SIG-M5 (cell line): Measurements from ENCODE around the gene SERPINF2.
"Not testable (repeated sequence)": the region's sequence is repeated elsewhere in the genome, so short reads cannot be mapped to it uniquely, and the experiment has no call there.

Experiments used
- DNase-seq: peaks from one replicate; lab custom pipeline; 2025; lab: John Stamatoyannopoulos, UW

SERPINF2 gene

GRCh38 chr17:1742371-1743087, at the start of gene SERPINF2:
TSS of gene SERPINF2 (plus strand) at chr17:1742871. CDS start at chr17:1744996, 2,125 bp downstream.
- no peak for DNase-seq

- no peak for DNase-seq
Observed at GRCh38 chr17:1693339-1693738, 49.3 kb upstream of the SERPINF2 start.

- DNase-seq = no peak
Observed at GRCh38 chr17:1695365-1695764, 47.3 kb upstream of the SERPINF2 start.

- no peak for DNase-seq
Observed at GRCh38 chr17:1697681-1698080, 45.0 kb upstream of the SERPINF2 start.

- DNase-seq = not testable (repeated sequence)
Observed at GRCh38 chr17:1699891-1700290, 42.8 kb upstream of the SERPINF2 start.

GRCh38 chr17:1703063-1703462, 39.6 kb upstream of the SERPINF2 start:
- DNase-seq = no peak

GRCh38 chr17:1705004-1705403, 37.7 kb upstream of the SERPINF2 start:
- no peak for DNase-seq

- no peak for DNase-seq
Observed at GRCh38 chr17:1707107-1707506, 35.6 kb upstream of the SERPINF2 start.

- DNase-seq = not testable (repeated sequence)
Observed at GRCh38 chr17:1708791-1709346, 33.8 kb upstream of the SERPINF2 start.

GRCh38 chr17:1709403-1709951, 33.2 kb upstream of the SERPINF2 start:
- DNase-seq = no peak

GRCh38 chr17:1709971-1710806, 32.5 kb upstream of the SERPINF2 start, which contains the start of gene TLCD2:
TSS of gene TLCD2 (minus strand) at chr17:1710377. CDS start at chr17:1710242, 135 bp downstream.
- DNase-seq = no peak

- no peak for DNase-seq
Observed at GRCh38 chr17:1710807-1711553, 31.7 kb upstream of the SERPINF2 start.

- no peak for DNase-seq
Observed at GRCh38 chr17:1711804-1712203, 30.9 kb upstream of the SERPINF2 start.

GRCh38 chr17:1712271-1712670, 30.4 kb upstream of the SERPINF2 start:
- no peak for DNase-seq

GRCh38 chr17:1713160-1713877, 29.4 kb upstream of the SERPINF2 start:
- no peak for DNase-seq

GRCh38 chr17:1713878-1714426, 28.7 kb upstream of the SERPINF2 start:
- DNase-seq = no peak

GRCh38 chr17:1714427-1714979, 28.2 kb upstream of the SERPINF2 start:
- no peak for DNase-seq

GRCh38 chr17:1714980-1715802, 27.5 kb upstream of the SERPINF2 start:
- DNase-seq = no peak

- no peak for DNase-seq
Observed at GRCh38 chr17:1715803-1716075, 26.9 kb upstream of the SERPINF2 start.
